A673 (cell line): Measurements from ENCODE around the gene SLC25A13.

Experiments
- EZH2 ChIP-seq: fragments of 200-600 bp; sonication (generic); IDR thresholded peaks from 2 replicates; pipeline ENCODE4 v1.6.1; 2017; ENCODE audit warnings: borderline replicate concordance, low read depth, mild to moderate bottlenecking, mixed read lengths, antibody characterized with exemption, low read length; ENCODE audit not compliant: poor library complexity, severe bottlenecking
- TF ChIP-seq, protein P1 (sequence below): fragments of 300-800, 200-600 bp; sonication (generic); conservative IDR thresholded peaks from 2 replicates; pipeline ENCODE4 v1.5.1; 2017; ENCODE audit warnings: low read depth, mild to moderate bottlenecking, antibody characterized with exemption, low read length, moderate library complexity, mixed read lengths

GRCh38 chr7:96198047-96198636 lies 123.8 kb downstream of the SLC25A13 start:
- TF ChIP-seq, protein P1, sequence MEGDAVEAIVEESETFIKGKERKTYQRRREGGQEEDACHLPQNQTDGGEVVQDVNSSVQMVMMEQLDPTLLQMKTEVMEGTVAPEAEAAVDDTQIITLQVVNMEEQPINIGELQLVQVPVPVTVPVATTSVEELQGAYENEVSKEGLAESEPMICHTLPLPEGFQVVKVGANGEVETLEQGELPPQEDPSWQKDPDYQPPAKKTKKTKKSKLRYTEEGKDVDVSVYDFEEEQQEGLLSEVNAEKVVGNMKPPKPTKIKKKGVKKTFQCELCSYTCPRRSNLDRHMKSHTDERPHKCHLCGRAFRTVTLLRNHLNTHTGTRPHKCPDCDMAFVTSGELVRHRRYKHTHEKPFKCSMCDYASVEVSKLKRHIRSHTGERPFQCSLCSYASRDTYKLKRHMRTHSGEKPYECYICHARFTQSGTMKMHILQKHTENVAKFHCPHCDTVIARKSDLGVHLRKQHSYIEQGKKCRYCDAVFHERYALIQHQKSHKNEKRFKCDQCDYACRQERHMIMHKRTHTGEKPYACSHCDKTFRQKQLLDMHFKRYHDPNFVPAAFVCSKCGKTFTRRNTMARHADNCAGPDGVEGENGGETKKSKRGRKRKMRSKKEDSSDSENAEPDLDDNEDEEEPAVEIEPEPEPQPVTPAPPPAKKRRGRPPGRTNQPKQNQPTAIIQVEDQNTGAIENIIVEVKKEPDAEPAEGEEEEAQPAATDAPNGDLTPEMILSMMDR = no peak
- TF ChIP-seq EZH2 = no peak
